Measurements from ENCODE around the gene CHID1. TPM values are rescaled to one million over a fixed set of nuclear protein-coding genes. Genes with fewer than 3 reads are reported as not detected.

Gene CHID1
- total and polyA plus RNA-seq, 2 of the 4 experiments (the other 2 are of a cell fraction) = 34.2 to 121 TPM

DNA sequence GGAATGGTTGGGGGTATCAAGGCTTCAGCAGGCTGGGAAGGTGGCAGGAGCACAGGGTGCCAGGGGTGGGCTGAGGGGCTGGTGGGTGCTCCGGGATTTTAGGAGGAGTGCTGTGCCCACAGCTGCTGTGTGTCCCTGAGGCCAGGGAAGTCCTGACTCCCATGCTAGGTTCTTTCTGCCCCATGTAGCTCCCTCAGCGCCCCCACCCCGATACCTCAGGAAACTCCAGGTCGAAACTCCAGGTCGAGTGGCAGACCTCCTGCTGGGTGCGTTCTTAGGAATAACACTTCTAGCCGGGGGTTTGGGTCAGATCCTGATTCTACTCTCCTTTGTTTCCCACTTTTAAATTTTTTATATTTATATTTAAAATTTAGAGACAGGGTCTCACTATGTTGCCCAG is 23.3 kb upstream of the CHID1 start:
- no peak for DNase-seq
- H3K9me3 ChIP-seq (ENCODE audit: control insufficient read depth, insufficient read depth, low read length) = no peaks in the 10 kb centered on the region
- H3K27me3 ChIP-seq (ENCODE audit: control insufficient read depth, insufficient read depth, low read length) = no peaks in the 10 kb centered on the region
- peaks cover 9% of the 10 kb centered on the region for H3K9me1 ChIP-seq (ENCODE audit: insufficient read depth, low read length)
- in situ Hi-C loops (cut with MboI; ENCODE audit: low sequenced_read_pairs) (no loop called here), intact Hi-C loops (cut with micrococcal nuclease) (loop anchor here (5.0 kb wide), 1 partner anchor 33 kb away; no protein-coding TSS in a partner anchor), dilution Hi-C loops (cut with HindIII; ENCODE audit: low sequenced_read_pairs, unreplicated experiment) (no loop called here)
- H4K8ac ChIP-seq (ENCODE audit: low read depth in 2 of 2, low read length in 2 of 2) = no peak overlapping the region
- H2AK9ac ChIP-seq (replicated peaks; ENCODE audit: low read depth, low read length, poor library complexity) = no peak overlapping the region
- no peak overlapping the region for H2BK120ac ChIP-seq (ENCODE audit: low read depth, low read length)
- H3K79me1 ChIP-seq (ENCODE audit: low read depth in 1 of 2, low read length in 2 of 2) = peaks cover 22 to 75% of the 10 kb centered on the region in 2 experiments
- TF ChIP-seq MAZ (IDR thresholded peaks at IDR 0.05; ENCODE audit: borderline replicate concordance, low read depth, low read length) (no peak), RAD21 (IDR thresholded peaks at IDR 0.05; ENCODE audit: low read length) (no peak), NFE2L2 (IDR thresholded peaks at IDR 0.05; ENCODE audit: low read depth, low read length) (no peak)
- TF ChIP-seq, protein P1, sequence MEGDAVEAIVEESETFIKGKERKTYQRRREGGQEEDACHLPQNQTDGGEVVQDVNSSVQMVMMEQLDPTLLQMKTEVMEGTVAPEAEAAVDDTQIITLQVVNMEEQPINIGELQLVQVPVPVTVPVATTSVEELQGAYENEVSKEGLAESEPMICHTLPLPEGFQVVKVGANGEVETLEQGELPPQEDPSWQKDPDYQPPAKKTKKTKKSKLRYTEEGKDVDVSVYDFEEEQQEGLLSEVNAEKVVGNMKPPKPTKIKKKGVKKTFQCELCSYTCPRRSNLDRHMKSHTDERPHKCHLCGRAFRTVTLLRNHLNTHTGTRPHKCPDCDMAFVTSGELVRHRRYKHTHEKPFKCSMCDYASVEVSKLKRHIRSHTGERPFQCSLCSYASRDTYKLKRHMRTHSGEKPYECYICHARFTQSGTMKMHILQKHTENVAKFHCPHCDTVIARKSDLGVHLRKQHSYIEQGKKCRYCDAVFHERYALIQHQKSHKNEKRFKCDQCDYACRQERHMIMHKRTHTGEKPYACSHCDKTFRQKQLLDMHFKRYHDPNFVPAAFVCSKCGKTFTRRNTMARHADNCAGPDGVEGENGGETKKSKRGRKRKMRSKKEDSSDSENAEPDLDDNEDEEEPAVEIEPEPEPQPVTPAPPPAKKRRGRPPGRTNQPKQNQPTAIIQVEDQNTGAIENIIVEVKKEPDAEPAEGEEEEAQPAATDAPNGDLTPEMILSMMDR (conservative IDR thresholded peaks at IDR 0.05; ENCODE audit: low read depth, low read length) = no peak
- TF ChIP-seq, protein P2, sequence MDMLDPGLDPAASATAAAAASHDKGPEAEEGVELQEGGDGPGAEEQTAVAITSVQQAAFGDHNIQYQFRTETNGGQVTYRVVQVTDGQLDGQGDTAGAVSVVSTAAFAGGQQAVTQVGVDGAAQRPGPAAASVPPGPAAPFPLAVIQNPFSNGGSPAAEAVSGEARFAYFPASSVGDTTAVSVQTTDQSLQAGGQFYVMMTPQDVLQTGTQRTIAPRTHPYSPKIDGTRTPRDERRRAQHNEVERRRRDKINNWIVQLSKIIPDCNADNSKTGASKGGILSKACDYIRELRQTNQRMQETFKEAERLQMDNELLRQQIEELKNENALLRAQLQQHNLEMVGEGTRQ (IDR thresholded peaks at IDR 0.05; ENCODE audit: low read depth, low read length) = no peak
- no peak overlapping the region for H3K56ac ChIP-seq (ENCODE audit: extremely low read depth, insufficient read depth, low read length)
- ATAC-seq (ENCODE audit: low read depth) = no peak
- H2AFZ ChIP-seq (replicated peaks; ENCODE audit: low read length, poor library complexity) = no peak overlapping the region
- no peak overlapping the region for H3K23ac ChIP-seq (ENCODE audit: low read depth, low read length)
- ChIA-PET POLR2A (ENCODE audit: unreplicated experiment) (no interaction called here), CTCF (no interaction called here)
- no peak overlapping the region for H3K14ac ChIP-seq (replicated peaks; ENCODE audit: low read depth, low read length)
- no peak overlapping the region for H2BK5ac ChIP-seq (ENCODE audit: low read depth, low read length, poor library complexity, severe bottlenecking)
- peaks cover 73% of the 10 kb centered on the region for H4K20me1 ChIP-seq (ENCODE audit: insufficient read depth, low read length)
- peaks cover 3% of the 10 kb centered on the region; the same call in 1 of the 2 replicates for H3K36me3 ChIP-seq (ENCODE audit: control insufficient read depth, insufficient read depth, low read length)
- no peak overlapping the region for H2AK5ac ChIP-seq (ENCODE audit: low read depth, low read length)
- peaks cover 4% of the 10 kb centered on the region; the same call in 1 of the 2 replicates for H3K4me1 ChIP-seq (ENCODE audit: control insufficient read depth, insufficient read depth, low read length)
- H4K91ac ChIP-seq (ENCODE audit: insufficient read depth, low read depth, low read length) = no peak overlapping the region
- 80% methylated on average over 1 of the region's 7 CpGs; no CpG with 5 or more reads in 1 of the 2 experiments for WGBS, 2 experiments (ENCODE audit: extremely low coverage in 2 of 2, insufficient read length in 1 of 2)
- H3K4me3 ChIP-seq (ENCODE audit: insufficient read depth, low read depth, low read length) = no peak overlapping the region
- BruUV-seq (replicated peaks) = no TSS peak
- H3K27ac ChIP-seq (ENCODE audit: insufficient read depth, low read length) = no peak overlapping the region
- no peak overlapping the region for H2BK15ac ChIP-seq (ENCODE audit: low read depth, low read length)
- no peak overlapping the region for H3K18ac ChIP-seq (ENCODE audit: low read depth, low read length)
- no peak overlapping the region for H3K4me2 ChIP-seq (ENCODE audit: low read depth, low read length)
- no peak overlapping the region for H3K4ac ChIP-seq (ENCODE audit: low read depth, low read length)
- no peak overlapping the region for H3K9ac ChIP-seq (ENCODE audit: low read depth, low read length)
- H2BK20ac ChIP-seq (ENCODE audit: low read depth, low read length) = no peak overlapping the region
- H4K5ac ChIP-seq (ENCODE audit: low read depth, low read length) = no peak overlapping the region
